ENCODE measurements around the gene SLCO3A1.
"Not testable (repeated sequence)": the region's sequence is repeated elsewhere in the genome, so short reads cannot be mapped to it uniquely, and the experiment has no call there.

SLCO3A1 gene

GRCh38 chr15:92050220-92050898 is 196.9 kb downstream of the SLCO3A1 start:
- H3K4me3 ChIP-seq (ENCODE audit: low read length): no peak overlapping the region
- H3K9ac ChIP-seq (ENCODE audit: low read length): no peak overlapping the region
- no peaks in the 10 kb centered on the region for H3K4me1 ChIP-seq (ENCODE audit: control insufficient read depth, insufficient read depth, low read length)
- H3K36me3 ChIP-seq (ENCODE audit: control insufficient read depth, insufficient read depth, low read length): no peaks in the 10 kb centered on the region
- H3K27me3 ChIP-seq (ENCODE audit: control insufficient read depth, insufficient read depth, low read length): no peaks in the 10 kb centered on the region
- H3K27ac ChIP-seq (ENCODE audit: low read depth, low read length): no peak overlapping the region

DNA sequence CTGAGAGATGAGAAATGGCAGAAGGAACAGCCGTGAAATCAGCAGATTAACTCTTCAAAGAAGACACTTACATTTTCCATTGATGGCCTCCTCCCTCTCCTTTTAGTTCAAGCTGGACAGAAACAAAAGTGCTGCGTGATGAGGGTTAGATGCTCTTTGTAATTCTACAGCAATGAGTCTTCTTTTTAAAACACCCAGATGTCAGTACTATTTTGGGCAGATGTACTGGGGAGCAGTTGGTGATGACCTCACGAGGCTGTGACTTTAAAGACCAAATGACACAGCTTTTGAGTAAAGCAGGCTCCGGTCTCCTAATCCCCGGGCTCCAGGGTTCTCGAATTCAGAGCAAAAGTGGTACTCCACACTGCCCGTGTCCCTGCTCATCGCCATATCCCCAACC is 198.2 kb downstream of the SLCO3A1 start:
- Histone ChIP-seq H3K4me3 (ENCODE audit: low read length) (no peak overlapping the region), H3K4me1 (ENCODE audit: control insufficient read depth, insufficient read depth, low read length) (no peaks in the 10 kb centered on the region), H3K9ac (ENCODE audit: low read length) (no peak overlapping the region), H3K27me3 (ENCODE audit: control insufficient read depth, insufficient read depth, low read length) (no peaks in the 10 kb centered on the region), H3K36me3 (ENCODE audit: control insufficient read depth, insufficient read depth, low read length) (no peaks in the 10 kb centered on the region), H3K27ac (ENCODE audit: low read depth, low read length) (no peak overlapping the region)

GRCh38 chr15:92053753-92054316 is 200.3 kb downstream of the SLCO3A1 start:
- Histone ChIP-seq H3K27ac (ENCODE audit: low read depth, low read length) (no peak overlapping the region), H3K27me3 (ENCODE audit: control insufficient read depth, insufficient read depth, low read length) (no peaks in the 10 kb centered on the region), H3K36me3 (ENCODE audit: control insufficient read depth, insufficient read depth, low read length) (no peaks in the 10 kb centered on the region), H3K4me1 (ENCODE audit: control insufficient read depth, insufficient read depth, low read length) (no peaks in the 10 kb centered on the region), H3K4me3 (ENCODE audit: low read length) (no peak overlapping the region), H3K9ac (ENCODE audit: low read length) (no peak overlapping the region)

DNA sequence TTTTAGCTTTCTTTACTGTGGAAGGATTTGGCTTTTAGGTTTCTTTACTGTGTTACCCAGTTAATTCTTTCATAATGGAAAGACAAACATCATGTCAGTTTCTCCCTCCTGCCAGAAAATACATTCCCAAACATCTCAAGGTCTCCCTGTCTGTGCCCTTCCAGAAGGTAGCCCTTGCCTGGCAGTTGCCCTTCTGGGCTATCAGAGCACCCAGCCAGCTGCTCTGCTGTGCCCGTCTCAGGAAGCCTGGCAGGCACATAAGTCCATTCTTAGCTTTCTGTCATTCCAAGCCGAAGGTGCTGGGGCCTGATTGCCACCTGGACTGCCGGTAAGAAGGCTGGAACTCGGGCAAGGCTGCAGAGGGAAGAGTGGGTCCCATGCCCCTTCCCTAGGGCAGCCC is 203.4 kb downstream of the SLCO3A1 start:
- Histone ChIP-seq H3K27ac (ENCODE audit: low read depth, low read length) (no peak overlapping the region), H3K4me3 (ENCODE audit: low read length) (no peak overlapping the region), H3K4me1 (ENCODE audit: control insufficient read depth, insufficient read depth, low read length) (no peaks in the 10 kb centered on the region), H3K36me3 (ENCODE audit: control insufficient read depth, insufficient read depth, low read length) (no peaks in the 10 kb centered on the region), H3K9ac (ENCODE audit: low read length) (no peak overlapping the region), H3K27me3 (ENCODE audit: control insufficient read depth, insufficient read depth, low read length) (no peaks in the 10 kb centered on the region)

GRCh38 chr15:92059036-92059970 is 205.8 kb downstream of the SLCO3A1 start:
- H3K4me1 ChIP-seq (ENCODE audit: control insufficient read depth, insufficient read depth, low read length): no peaks in the 10 kb centered on the region
- no peak overlapping the region for H3K9ac ChIP-seq (ENCODE audit: low read length)
- H3K36me3 ChIP-seq (ENCODE audit: control insufficient read depth, insufficient read depth, low read length): no peaks in the 10 kb centered on the region
- no peak overlapping the region for H3K27ac ChIP-seq (ENCODE audit: low read depth, low read length)
- no peak overlapping the region for H3K4me3 ChIP-seq (ENCODE audit: low read length)
- H3K27me3 ChIP-seq (ENCODE audit: control insufficient read depth, insufficient read depth, low read length): no peaks in the 10 kb centered on the region

- H3K27ac ChIP-seq (ENCODE audit: low read depth, low read length); H3K4me1 ChIP-seq (ENCODE audit: control insufficient read depth, insufficient read depth, low read length); H3K36me3 ChIP-seq (ENCODE audit: control insufficient read depth, insufficient read depth, low read length); H3K9ac ChIP-seq (ENCODE audit: low read length); H3K27me3 ChIP-seq (ENCODE audit: control insufficient read depth, insufficient read depth, low read length); H3K4me3 ChIP-seq (ENCODE audit: low read length): not testable (repeated sequence)
Observed at GRCh38 chr15:92059971-92060311, 206.4 kb downstream of the SLCO3A1 start.

GRCh38 chr15:92061511-92062195 is 208.1 kb downstream of the SLCO3A1 start:
- Histone ChIP-seq H3K9ac (ENCODE audit: low read length) (no peak overlapping the region), H3K4me1 (ENCODE audit: control insufficient read depth, insufficient read depth, low read length) (no peaks in the 10 kb centered on the region), H3K27me3 (ENCODE audit: control insufficient read depth, insufficient read depth, low read length) (no peaks in the 10 kb centered on the region), H3K36me3 (ENCODE audit: control insufficient read depth, insufficient read depth, low read length) (no peaks in the 10 kb centered on the region), H3K4me3 (ENCODE audit: low read length) (no peak overlapping the region), H3K27ac (ENCODE audit: low read depth, low read length) (no peak overlapping the region)

DNA sequence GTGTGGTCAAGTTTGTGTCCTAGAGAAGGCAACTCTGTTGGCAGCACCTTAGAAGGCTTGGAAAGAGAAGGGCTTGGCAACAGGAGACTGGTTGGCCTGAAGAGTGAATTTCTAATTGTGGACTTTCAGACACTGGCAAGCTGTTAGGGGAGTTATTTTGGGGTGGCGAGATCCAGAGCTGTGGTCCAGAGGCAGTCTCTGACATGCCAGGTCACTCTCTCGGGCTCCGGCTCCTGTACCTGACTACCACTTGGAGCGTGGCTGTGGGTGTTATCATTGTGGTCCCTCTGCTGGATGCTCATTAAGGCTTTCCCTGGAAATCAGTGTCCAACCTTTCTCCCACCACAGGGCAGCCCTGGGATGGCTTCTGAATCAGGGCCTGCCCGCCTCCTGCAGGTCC is 209.0 kb downstream of the SLCO3A1 start:
- Histone ChIP-seq H3K4me1 (ENCODE audit: control insufficient read depth, insufficient read depth, low read length) (no peaks in the 10 kb centered on the region), H3K27ac (ENCODE audit: low read depth, low read length) (no peak overlapping the region), H3K4me3 (ENCODE audit: low read length) (no peak overlapping the region), H3K27me3 (ENCODE audit: control insufficient read depth, insufficient read depth, low read length) (no peaks in the 10 kb centered on the region), H3K9ac (ENCODE audit: low read length) (no peak overlapping the region), H3K36me3 (ENCODE audit: control insufficient read depth, insufficient read depth, low read length) (no peaks in the 10 kb centered on the region)

DNA sequence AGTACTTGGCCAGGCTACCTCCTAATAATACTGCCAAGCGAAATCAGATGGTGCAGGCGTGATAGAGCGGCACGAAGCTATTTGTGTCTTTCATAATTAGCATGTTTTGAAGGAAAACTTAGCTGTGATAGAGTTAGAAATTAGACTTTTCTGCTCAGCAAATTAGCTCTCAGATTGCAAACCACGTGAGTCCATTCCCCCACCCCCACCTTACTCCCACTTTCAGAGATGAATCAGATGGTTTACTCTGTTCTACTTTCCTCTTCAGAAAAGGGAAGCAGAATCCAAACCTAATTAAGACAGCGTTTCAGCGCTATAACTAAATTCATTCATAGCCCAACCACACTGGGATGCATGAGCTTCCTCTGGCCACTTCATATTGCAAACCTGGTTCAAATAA is 214.6 kb downstream of the SLCO3A1 start:
- H3K4me1 ChIP-seq (ENCODE audit: control insufficient read depth, insufficient read depth, low read length): no peaks in the 10 kb centered on the region
- no peaks in the 10 kb centered on the region for H3K36me3 ChIP-seq (ENCODE audit: control insufficient read depth, insufficient read depth, low read length)
- H3K4me3 ChIP-seq (ENCODE audit: low read length): no peak overlapping the region
- no peak overlapping the region for H3K9ac ChIP-seq (ENCODE audit: low read length)
- no peaks in the 10 kb centered on the region for H3K27me3 ChIP-seq (ENCODE audit: control insufficient read depth, insufficient read depth, low read length)
- no peak overlapping the region for H3K27ac ChIP-seq (ENCODE audit: low read depth, low read length)

DNA sequence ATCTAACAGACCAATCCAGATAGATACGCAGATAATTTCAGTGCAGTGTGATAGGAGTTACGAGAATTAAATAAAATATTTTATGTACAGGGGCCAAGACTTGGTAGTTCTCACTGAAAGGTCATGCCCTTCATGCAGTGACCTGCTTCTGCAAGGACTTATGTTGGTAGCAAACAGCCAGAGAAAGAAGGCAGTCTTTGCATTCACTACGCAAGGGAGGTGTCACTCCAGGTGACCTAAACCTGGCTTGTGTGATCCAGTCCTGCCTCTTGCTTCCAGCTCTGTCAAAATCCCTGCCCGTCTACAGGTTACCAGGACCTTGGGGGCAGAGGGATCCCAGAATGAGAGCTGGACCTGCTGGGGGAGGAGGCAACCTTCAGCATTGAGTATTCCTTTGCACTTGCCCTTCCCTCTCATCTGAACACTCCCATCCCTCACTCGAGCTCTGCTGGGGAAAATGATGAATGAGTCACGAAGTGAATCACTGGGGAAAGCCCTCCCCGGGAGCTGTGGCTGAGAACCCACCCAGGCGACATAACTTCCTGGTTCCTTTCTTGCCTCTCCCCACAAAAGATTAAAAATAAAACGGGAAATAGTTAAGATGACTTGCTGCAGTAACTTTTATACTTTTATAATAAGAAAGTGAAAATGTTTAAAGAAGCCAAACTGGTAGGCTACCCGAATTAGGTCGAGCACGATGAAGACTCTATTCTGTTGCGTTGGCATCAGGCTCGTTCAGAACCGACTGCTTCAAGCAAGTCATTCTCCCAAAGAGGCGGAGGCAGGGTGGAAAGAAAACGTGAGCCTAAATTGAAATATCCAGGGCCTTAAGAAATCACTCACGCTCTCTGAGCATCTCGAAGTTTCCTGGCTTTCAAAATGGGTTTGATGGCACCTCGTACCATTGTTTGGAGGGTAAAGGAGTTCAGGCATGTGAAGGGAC is 216.1 kb downstream of the SLCO3A1 start:
- H3K27me3 ChIP-seq (ENCODE audit: control insufficient read depth, insufficient read depth, low read length): no peaks in the 10 kb centered on the region
- no peaks in the 10 kb centered on the region for H3K36me3 ChIP-seq (ENCODE audit: control insufficient read depth, insufficient read depth, low read length)
- H3K9ac ChIP-seq (ENCODE audit: low read length): no peak overlapping the region
- H3K4me3 ChIP-seq (ENCODE audit: low read length): peak overlapping the region; percentile 35
- no peak overlapping the region for H3K27ac ChIP-seq (ENCODE audit: low read depth, low read length)
- no peaks in the 10 kb centered on the region for H3K4me1 ChIP-seq (ENCODE audit: control insufficient read depth, insufficient read depth, low read length)

DNA sequence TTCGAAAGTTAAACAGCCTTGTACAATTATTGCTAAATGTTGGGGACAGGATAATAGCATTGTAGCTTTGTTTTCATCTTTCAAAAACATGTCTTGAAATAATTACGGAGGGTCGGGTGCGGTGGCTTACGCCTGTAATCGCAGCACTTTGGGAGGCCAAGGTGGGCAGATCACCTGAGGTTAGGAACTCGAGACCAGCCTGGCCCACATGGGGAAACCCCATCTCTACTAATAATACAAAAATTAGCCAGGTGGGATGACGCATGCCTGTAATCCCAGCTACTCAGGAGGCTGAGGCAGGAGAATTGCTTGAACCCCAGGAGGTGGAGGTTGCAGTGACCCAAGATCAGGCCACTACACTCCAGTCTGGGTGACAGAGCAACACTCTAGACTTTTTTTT is 216.7 kb downstream of the SLCO3A1 start:
- not testable (repeated sequence) for H3K27ac ChIP-seq (ENCODE audit: low read depth, low read length); H3K36me3 ChIP-seq (ENCODE audit: control insufficient read depth, insufficient read depth, low read length); H3K4me1 ChIP-seq (ENCODE audit: control insufficient read depth, insufficient read depth, low read length); H3K9ac ChIP-seq (ENCODE audit: low read length); H3K27me3 ChIP-seq (ENCODE audit: control insufficient read depth, insufficient read depth, low read length)
- H3K4me3 ChIP-seq (ENCODE audit: low read length): peak overlapping the region; percentile 35

All from rectal smooth muscle tissue (tissue), 1 donor.